ENCODE measurements around the gene TAF8.

GRCh38 chr6:42010185-42010891 is 40.0 kb upstream of the TAF8 start:
- no peak for TF ChIP-seq EP300 (IDR thresholded peaks at IDR 0.05; ENCODE audit: low read depth)
- TF ChIP-seq CTCF (IDR thresholded peaks at IDR 0.05), result no peak
- TF ChIP-seq POLR2AphosphoS5 (IDR thresholded peaks at IDR 0.05), result no peak
- TF ChIP-seq POLR2A (IDR thresholded peaks at IDR 0.05), result no peak
